Activated CD4-positive, alpha-beta memory T cell treated with anti-CD3 and anti-CD28 coated beads for 36 hours (primary cell): ENCODE measurements around the gene CYBC1. TPM values are rescaled to one million over a fixed set of nuclear protein-coding genes. Genes with fewer than 3 reads are reported as not detected.

Source experiments
- CTCF ChIA-PET: fragments of 350-600 bp; sonication (Branson Sonifier 250); formaldehyde crosslinking; loops from one replicate; lab custom pipeline; 2021; ENCODE audit warnings: antibody characterized with exemption, inconsistent platforms; lab: Charles Lee
- POLR2A ChIA-PET: fragments of 350-600 bp; sonication (Branson Sonifier 250); formaldehyde crosslinking; loops from one replicate; lab custom pipeline; 2021; ENCODE audit warnings: antibody characterized with exemption; lab: Charles Lee
- DNase-seq: peaks from one replicate; pipeline ENCODE4 v3.0.0-alpha.2; 2020
- H3K27ac Mint-ChIP-seq: one replicate; pipeline ENCODE4 v1.8.0; 2021; ENCODE audit warnings: mixed read lengths
- H3K27me3 Mint-ChIP-seq: one replicate; pipeline ENCODE4 v1.8.0; 2021; ENCODE audit warnings: mixed read lengths
- H3K36me3 Mint-ChIP-seq: one replicate; pipeline ENCODE4 v1.8.0; 2021; ENCODE audit warnings: mixed read lengths
- H3K4me1 Mint-ChIP-seq: one replicate; pipeline ENCODE4 v1.8.0; 2021; ENCODE audit warnings: low read depth, mixed read lengths
- H3K4me3 Mint-ChIP-seq: one replicate; pipeline ENCODE4 v1.8.0; 2021; ENCODE audit warnings: mild to moderate bottlenecking, mixed read lengths
- H3K9me3 Mint-ChIP-seq: one replicate; pipeline ENCODE4 v1.8.0; 2021; ENCODE audit warnings: mixed read lengths
- intact Hi-C: fragments of 100-400 bp; cut with micrococcal nuclease; formaldehyde crosslinking; loops from one replicate; pipeline ENCODE4 v1.15.1; 2023
- total RNA-seq, 2 experiments: library from RNA; stranded (reverse); gene quantifications; one replicate each; pipeline ENCODE4 v1.2.3, GENCODE V29; 2021

CYBC1 gene
- total RNA-seq, 2 experiments from 2014 or later, result 333 to 343 TPM

- Mint-ChIP-seq H3K27me3 (no peaks in the 10 kb centered on the region), H3K4me1 (peaks cover 10% of the 10 kb centered on the region), H3K36me3 (peaks cover 15% of the 10 kb centered on the region), H3K9me3 (no peaks in the 10 kb centered on the region), H3K27ac (no peak overlapping the region), H3K4me3 (no peak overlapping the region)
- POLR2A ChIA-PET, result interaction anchor here (2.5 kb wide), 1 partner anchor 10 kb away, joined by 13 read pairs; no protein-coding TSS in a partner anchor
- no peak for DNase-seq
- CTCF ChIA-PET, result interaction anchor here (0.6 to 1.0 kb wide), 3 partner anchors 14 to 425 kb away, joined by 3 to 4 read pairs (median 3); no protein-coding TSS in a partner anchor
- intact Hi-C loops, result no loop called here
These were observed 12.0 kb downstream of the CYBC1 start for GRCh38 chr17:82438401-82439193.

DNA sequence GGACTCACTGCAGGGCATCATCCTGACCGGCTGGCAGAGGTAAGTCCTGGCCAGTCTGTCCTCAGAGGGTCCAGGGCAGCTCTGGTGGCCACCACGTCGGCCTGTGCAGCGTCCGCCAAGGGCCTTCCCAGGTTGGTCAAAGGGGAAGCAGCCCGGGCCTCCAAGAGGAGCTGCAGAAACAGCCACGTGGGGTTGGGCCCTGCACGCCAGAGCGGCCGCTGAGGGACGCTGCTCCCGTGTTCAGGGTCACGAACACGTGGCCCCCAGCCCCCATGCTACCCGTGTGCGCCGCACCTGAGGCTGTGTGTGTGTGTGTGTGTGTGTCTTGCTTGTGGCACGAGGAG lies 13.3 kb downstream of the CYBC1 start:
- intact Hi-C loops, result no loop called here
- DNase-seq, result no peak
- CTCF ChIA-PET, result interaction anchor here (1.0 kb wide), 1 partner anchor 13 kb away, joined by 3 read pairs; no protein-coding TSS in a partner anchor
- Mint-ChIP-seq H3K9me3 (no peaks in the 10 kb centered on the region), H3K27me3 (no peaks in the 10 kb centered on the region), H3K36me3 (peaks cover 7% of the 10 kb centered on the region), H3K27ac (no peak overlapping the region), H3K4me3 (no peak overlapping the region), H3K4me1 (peaks cover 10% of the 10 kb centered on the region)
- POLR2A ChIA-PET, result interaction anchor here (2.5 kb wide), 1 partner anchor 12 kb away, joined by 13 read pairs; no protein-coding TSS in a partner anchor

DNA sequence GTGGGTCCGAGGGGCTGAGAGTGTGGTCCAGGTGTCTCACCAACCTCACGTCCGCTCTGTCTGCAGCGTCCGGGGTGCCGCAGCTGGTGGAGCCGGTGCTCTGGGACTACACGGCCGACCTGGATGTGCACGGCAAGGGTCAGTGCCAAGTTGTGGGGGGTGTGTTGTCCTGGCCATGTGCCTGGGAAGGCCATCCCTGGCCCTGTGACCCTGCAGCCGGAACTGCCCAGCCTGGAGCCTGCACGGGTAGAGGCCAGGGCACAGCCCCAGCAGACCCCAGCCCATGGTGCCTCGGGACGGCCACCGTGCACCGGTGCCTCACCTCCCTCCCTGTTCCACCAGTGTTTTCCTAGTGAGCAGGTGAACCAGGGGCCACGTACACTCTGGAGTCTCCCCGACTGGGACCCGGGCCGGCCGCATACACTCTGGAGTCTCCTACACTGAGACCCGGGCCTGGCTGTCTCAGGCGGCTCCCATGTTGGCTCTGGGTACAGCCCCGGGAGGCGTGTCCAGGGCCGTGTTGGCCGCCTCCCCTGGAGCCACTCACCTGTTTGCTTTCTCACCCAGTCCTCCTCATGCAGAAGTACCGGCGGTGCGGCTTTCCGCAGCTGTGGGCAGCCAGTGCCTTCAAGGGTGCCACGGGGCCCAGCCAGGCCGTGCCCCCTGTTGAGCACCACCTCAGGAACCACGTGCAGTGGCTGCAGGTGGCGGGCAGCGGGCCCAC lies 13.8 kb downstream of the CYBC1 start:
- H3K27ac Mint-ChIP-seq, result no peak overlapping the region
- H3K36me3 Mint-ChIP-seq, result peaks cover 7% of the 10 kb centered on the region
- peaks cover 10% of the 10 kb centered on the region for H3K4me1 Mint-ChIP-seq
- CTCF ChIA-PET, result interaction anchor here (1.0 kb wide), 1 partner anchor 12 kb away, joined by 3 read pairs; no protein-coding TSS in a partner anchor
- intact Hi-C loops, result no loop called here
- no peak overlapping the region for H3K4me3 Mint-ChIP-seq
- H3K27me3 Mint-ChIP-seq, result no peaks in the 10 kb centered on the region
- POLR2A ChIA-PET, result interaction anchor here (2.5 kb wide), 1 partner anchor 12 kb away, joined by 13 read pairs; no protein-coding TSS in a partner anchor
- DNase-seq, result no peak
- H3K9me3 Mint-ChIP-seq, result no peaks in the 10 kb centered on the region

DNA sequence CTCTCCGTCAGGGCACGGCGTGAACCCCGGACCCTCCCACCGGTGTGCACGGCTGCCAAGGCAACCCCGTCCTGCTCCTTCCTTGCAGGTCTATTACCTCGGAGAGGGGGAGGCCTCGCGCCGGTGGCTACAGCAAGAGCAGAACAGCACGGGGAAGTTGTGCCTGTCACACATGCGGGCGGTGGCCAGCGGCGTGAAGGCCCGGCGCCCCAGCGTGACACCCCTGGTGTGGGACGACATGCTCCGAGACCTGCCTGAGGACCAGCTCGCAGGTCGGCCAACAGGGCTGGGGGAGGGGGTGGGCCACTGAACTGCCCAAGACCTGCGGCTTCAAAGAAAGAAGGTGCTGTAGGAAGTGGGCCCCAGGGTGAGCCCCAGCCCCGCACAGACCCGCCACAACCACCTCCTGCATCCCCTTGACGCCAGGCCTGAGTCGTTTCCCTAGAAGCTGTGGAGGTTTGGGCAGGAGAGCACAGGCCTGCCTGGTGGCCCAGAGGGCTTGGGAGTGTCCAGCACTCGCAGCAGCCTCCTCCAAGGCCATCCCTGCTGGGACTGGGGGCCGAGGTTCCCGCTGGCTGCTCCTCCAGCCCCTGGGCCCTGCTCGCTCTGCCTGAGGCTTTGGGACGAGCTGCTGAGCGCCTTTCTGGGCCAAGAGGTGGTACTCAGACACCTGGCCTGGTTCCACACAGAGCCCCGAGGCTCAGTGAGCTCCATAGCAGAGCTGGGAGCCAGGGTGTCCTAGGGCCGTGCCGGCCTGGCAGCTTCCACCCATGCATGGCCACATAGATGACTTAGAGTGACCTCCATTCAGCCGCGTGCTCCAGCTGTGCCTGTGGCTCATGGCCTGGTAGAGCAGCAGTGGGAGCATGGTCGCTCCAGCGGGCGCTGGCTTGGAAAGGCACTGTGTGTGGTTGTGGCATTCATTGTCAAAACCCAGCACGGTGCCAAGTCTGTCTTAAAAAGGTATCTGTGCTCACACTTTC lies 14.7 kb downstream of the CYBC1 start:
- DNase-seq, result no peak
- H3K36me3 Mint-ChIP-seq, result peaks cover 7% of the 10 kb centered on the region
- POLR2A ChIA-PET, result no interaction called here
- intact Hi-C loops, result no loop called here
- H3K9me3 Mint-ChIP-seq, result no peaks in the 10 kb centered on the region
- H3K4me1 Mint-ChIP-seq, result peaks cover 10% of the 10 kb centered on the region
- H3K27me3 Mint-ChIP-seq, result no peaks in the 10 kb centered on the region
- H3K27ac Mint-ChIP-seq, result no peak overlapping the region
- no peak overlapping the region for H3K4me3 Mint-ChIP-seq
- CTCF ChIA-PET, result no interaction called here

DNA sequence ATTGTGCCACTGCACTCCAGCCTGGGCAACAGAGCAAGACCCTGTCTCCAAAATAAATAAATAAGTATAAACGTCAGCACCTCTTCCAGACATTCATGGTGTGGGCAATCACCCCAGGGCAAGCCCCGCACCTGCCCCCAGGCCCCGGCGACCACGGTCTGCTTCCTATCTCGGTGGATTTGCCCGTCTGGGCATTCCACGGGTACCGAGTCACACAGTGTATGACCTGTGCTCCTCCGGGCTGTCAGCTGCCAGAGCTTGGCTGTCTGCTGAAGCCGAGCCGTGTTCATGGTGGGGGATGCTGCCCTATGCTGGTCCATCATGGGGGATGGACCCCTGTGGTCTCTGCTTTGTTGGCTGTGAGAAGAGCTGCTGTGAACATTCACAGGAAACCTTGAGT lies 15.4 kb downstream of the CYBC1 start:
- intact Hi-C loops, result no loop called here
- no peak for DNase-seq
- Mint-ChIP-seq H3K4me3 (no peak overlapping the region), H3K27me3 (no peaks in the 10 kb centered on the region), H3K4me1 (peaks cover 5% of the 10 kb centered on the region), H3K9me3 (no peaks in the 10 kb centered on the region), H3K36me3 (peaks cover 3% of the 10 kb centered on the region), H3K27ac (no peak overlapping the region)
- POLR2A ChIA-PET, result no interaction called here
- CTCF ChIA-PET, result no interaction called here

- CTCF ChIA-PET, result no interaction called here
- no peak overlapping the region for H3K27ac Mint-ChIP-seq
- H3K9me3 Mint-ChIP-seq, result no peaks in the 10 kb centered on the region
- peaks cover 1% of the 10 kb centered on the region for H3K36me3 Mint-ChIP-seq
- peak; percentile 56 for DNase-seq
- H3K4me1 Mint-ChIP-seq, result peaks cover 12% of the 10 kb centered on the region
- H3K4me3 Mint-ChIP-seq, result no peak overlapping the region
- no peaks in the 10 kb centered on the region for H3K27me3 Mint-ChIP-seq
- intact Hi-C loops, result no loop called here
- POLR2A ChIA-PET, result no interaction called here
These were observed 16.4 kb downstream of the CYBC1 start for GRCh38 chr17:82434216-82434565.

GRCh38 chr17:82433560-82434215 lies 16.9 kb downstream of the CYBC1 start:
- DNase-seq, result no peak
- Mint-ChIP-seq H3K9me3 (no peaks in the 10 kb centered on the region), H3K4me1 (peaks cover 13% of the 10 kb centered on the region), H3K27ac (no peak overlapping the region), H3K27me3 (no peaks in the 10 kb centered on the region), H3K4me3 (no peak overlapping the region), H3K36me3 (peaks cover 1% of the 10 kb centered on the region)
- ChIA-PET POLR2A (no interaction called here), CTCF (no interaction called here)
- intact Hi-C loops, result no loop called here

- DNase-seq, result no peak
- peaks cover 1% of the 10 kb centered on the region for H3K36me3 Mint-ChIP-seq
- CTCF ChIA-PET, result interaction anchor here (0.7 kb wide), 1 partner anchor 14 kb away, joined by 3 read pairs; no protein-coding TSS in a partner anchor
These were observed 18.5 kb downstream of the CYBC1 start for GRCh38 chr17:82432017-82432416.

GRCh38 chr17:82429824-82430223 lies 20.7 kb downstream of the CYBC1 start:
- H3K27me3 Mint-ChIP-seq, result no peaks in the 10 kb centered on the region
- ChIA-PET POLR2A (no interaction called here), CTCF (no interaction called here)
- H3K4me1 Mint-ChIP-seq, result peaks cover 13% of the 10 kb centered on the region
- H3K27ac Mint-ChIP-seq, result no peak overlapping the region
- intact Hi-C loops, result no loop called here
- no peaks in the 10 kb centered on the region for H3K9me3 Mint-ChIP-seq
- H3K4me3 Mint-ChIP-seq, result no peak overlapping the region
- H3K36me3 Mint-ChIP-seq, result peaks cover 1% of the 10 kb centered on the region
- no peak for DNase-seq

More at GRCh38 chr17:82432017-82432416, 18.5 kb downstream of the CYBC1 start:
- H3K27me3 Mint-ChIP-seq, result no peaks in the 10 kb centered on the region
- H3K27ac Mint-ChIP-seq, result no peak overlapping the region
- POLR2A ChIA-PET, result interaction anchor here (0.6 kb wide), 1 partner anchor 24 kb away, joined by 6 read pairs; no protein-coding TSS in a partner anchor
- no peak overlapping the region for H3K4me3 Mint-ChIP-seq
- peaks cover 13% of the 10 kb centered on the region for H3K4me1 Mint-ChIP-seq
- intact Hi-C loops, result no loop called here
- no peaks in the 10 kb centered on the region for H3K9me3 Mint-ChIP-seq

- peaks cover 8% of the 10 kb centered on the region for H3K4me1 Mint-ChIP-seq
- no peaks in the 10 kb centered on the region for H3K27me3 Mint-ChIP-seq
- CTCF ChIA-PET, result no interaction called here
- DNase-seq, result no peak
- H3K36me3 Mint-ChIP-seq, result no peaks in the 10 kb centered on the region
- no peaks in the 10 kb centered on the region for H3K9me3 Mint-ChIP-seq
- POLR2A ChIA-PET, result no interaction called here
- no peak overlapping the region for H3K4me3 Mint-ChIP-seq
- intact Hi-C loops, result no loop called here
- H3K27ac Mint-ChIP-seq, result no peak overlapping the region
These were observed 22.0 kb downstream of the CYBC1 start for GRCh38 chr17:82428546-82428945.

GRCh38 chr17:82424863-82425159 lies 25.7 kb downstream of the CYBC1 start:
- Mint-ChIP-seq H3K27ac (no peak overlapping the region), H3K27me3 (no peaks in the 10 kb centered on the region), H3K36me3 (peaks cover 10% of the 10 kb centered on the region), H3K9me3 (no peaks in the 10 kb centered on the region), H3K4me1 (peaks cover 10% of the 10 kb centered on the region), H3K4me3 (no peak overlapping the region)
- CTCF ChIA-PET, result interaction anchor here (0.6 to 1.5 kb wide), 19 partner anchors 10 to 305 kb away, joined by 3 to 9 read pairs (median 3); no protein-coding TSS in a partner anchor
- intact Hi-C loops, result no loop called here
- no peak for DNase-seq
- POLR2A ChIA-PET, result interaction anchor here (0.8 kb wide), 1 partner anchor 157 kb away, joined by 3 read pairs; no protein-coding TSS in a partner anchor
